Adipocyte (in vitro differentiated cells): Measurements from ENCODE around the gene HYLS1.

Source experiments
- DNase-seq: peaks from one replicate; pipeline ENCODE4 v3.0.0-alpha.2; 2015; ENCODE audit warnings: low read depth
- H3K27me3 ChIP-seq: replicated peaks from 2 replicates; pipeline ENCODE4 v1.7.0; 2013; ENCODE audit warnings: mild to moderate bottlenecking, low read length, moderate library complexity; ENCODE audit not compliant: control insufficient read depth, insufficient read depth
- H3K36me3 ChIP-seq: 2 replicates; pipeline ENCODE4 v1.7.0; 2013; ENCODE audit warnings: low read length, mild to moderate bottlenecking, moderate library complexity; ENCODE audit not compliant: control insufficient read depth, insufficient read depth, severe bottlenecking
- H3K4me1 ChIP-seq: 2 replicates; pipeline ENCODE4 v1.7.0; 2013; ENCODE audit warnings: mild to moderate bottlenecking, low read length, moderate library complexity; ENCODE audit not compliant: control insufficient read depth, insufficient read depth
- H3K4me3 ChIP-seq: 2 replicates; pipeline ENCODE4 v1.7.0; 2013; ENCODE audit warnings: mild to moderate bottlenecking, low read length, moderate library complexity
- H3K9ac ChIP-seq: 2 replicates; pipeline ENCODE4 v1.7.0; 2013; ENCODE audit warnings: mild to moderate bottlenecking, low read length, moderate library complexity
- H3K9me3 ChIP-seq: 2 replicates; pipeline ENCODE4 v1.7.0; 2013; ENCODE audit warnings: mild to moderate bottlenecking, low read length, moderate library complexity; ENCODE audit not compliant: control insufficient read depth

The HYLS1 gene

DNA sequence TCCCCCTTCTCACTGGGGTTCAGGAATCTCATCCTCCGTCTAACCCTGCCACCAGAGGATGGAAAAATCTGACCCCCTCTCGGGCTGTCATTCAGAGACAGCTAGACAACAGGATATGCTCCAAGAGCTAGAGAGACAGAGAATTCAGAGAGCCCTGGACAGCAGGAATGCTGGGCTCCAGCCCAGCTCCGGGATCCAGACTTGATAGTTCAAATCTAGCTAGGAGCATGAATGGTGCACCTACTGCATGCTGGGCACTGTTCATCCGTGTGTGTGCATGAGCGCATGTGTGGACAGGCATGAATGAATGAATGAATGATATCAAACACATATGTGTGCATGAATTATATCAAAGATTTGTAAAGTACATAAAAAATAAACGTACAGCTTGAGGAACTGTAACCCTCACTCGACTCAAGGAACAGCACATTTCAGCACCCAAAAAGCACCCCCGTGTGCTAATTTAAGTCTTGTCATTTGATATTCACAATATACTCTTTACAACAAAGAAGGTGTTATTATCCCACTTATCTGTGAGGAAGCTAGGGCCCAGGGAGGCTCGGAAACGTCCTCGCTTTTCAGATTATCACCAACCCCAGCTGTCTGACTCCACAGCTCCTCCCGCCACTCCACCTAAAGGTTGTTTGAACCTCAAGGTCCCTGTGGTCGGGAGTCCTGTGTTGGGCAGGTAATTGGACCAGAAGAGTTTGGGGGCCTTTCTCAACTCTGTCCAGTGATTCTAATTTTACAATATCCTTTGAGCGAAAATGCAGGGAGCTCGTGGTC lies 57.7 kb downstream of the HYLS1 start:
- H3K36me3 ChIP-seq: no peaks in the 10 kb centered on the region
- H3K9ac ChIP-seq: no peak overlapping the region
- no peak overlapping the region for H3K4me3 ChIP-seq
- no peaks in the 10 kb centered on the region for H3K4me1 ChIP-seq
- no peaks in the 10 kb centered on the region for H3K27me3 ChIP-seq
- no peak for DNase-seq
- no peaks in the 10 kb centered on the region for H3K9me3 ChIP-seq

DNA sequence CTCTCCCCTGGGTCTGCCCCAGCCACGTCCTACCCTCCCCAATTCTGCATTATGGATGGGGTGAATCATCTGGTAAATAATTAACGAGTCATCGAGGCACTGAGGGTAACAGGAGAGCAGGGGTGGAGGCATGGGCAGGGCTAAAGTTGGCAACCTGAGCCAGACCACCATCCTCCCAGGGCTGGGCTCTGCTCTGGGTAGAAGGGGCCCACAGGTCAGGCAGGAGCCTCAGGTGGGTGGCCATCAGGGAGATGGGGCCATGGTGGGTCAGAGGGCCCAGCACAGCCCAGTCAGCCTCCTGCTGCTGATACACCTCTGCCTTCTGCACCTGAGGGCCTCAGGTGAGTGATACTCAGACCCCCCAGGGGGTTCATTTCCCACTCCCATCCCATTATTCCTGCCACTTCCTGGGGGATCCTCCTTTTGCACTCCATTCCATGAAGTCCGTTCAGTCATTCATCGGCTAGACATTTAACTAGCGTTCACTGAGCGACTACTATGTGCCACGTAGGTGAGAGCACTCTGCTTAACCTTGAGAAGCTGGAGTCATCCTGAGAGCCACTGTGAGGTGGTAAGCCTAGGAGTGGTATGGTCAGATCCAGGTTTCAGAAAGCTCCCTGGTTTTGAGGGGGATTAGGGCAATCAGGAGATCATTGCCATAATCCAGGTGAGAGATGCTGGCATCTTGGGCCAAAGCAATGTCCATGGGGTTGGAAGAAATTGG lies 58.5 kb downstream of the HYLS1 start, which contains the start of gene VSIG10L2:
TSS of gene VSIG10L2 (plus strand) at position 248 of the 724 bp plus-strand sequence. CDS start at position 260, 12 bp downstream.
- H3K9me3 ChIP-seq: no peaks in the 10 kb centered on the region
- H3K9ac ChIP-seq: no peak within 1 kb of the TSS
- DNase-seq: no peak
- no peaks in the 10 kb centered on the region for H3K36me3 ChIP-seq
- H3K4me1 ChIP-seq: peaks cover 4% of the 10 kb centered on the region
- no peak within 1 kb of the TSS for H3K4me3 ChIP-seq
- no peaks in the 10 kb centered on the region for H3K27me3 ChIP-seq

DNA sequence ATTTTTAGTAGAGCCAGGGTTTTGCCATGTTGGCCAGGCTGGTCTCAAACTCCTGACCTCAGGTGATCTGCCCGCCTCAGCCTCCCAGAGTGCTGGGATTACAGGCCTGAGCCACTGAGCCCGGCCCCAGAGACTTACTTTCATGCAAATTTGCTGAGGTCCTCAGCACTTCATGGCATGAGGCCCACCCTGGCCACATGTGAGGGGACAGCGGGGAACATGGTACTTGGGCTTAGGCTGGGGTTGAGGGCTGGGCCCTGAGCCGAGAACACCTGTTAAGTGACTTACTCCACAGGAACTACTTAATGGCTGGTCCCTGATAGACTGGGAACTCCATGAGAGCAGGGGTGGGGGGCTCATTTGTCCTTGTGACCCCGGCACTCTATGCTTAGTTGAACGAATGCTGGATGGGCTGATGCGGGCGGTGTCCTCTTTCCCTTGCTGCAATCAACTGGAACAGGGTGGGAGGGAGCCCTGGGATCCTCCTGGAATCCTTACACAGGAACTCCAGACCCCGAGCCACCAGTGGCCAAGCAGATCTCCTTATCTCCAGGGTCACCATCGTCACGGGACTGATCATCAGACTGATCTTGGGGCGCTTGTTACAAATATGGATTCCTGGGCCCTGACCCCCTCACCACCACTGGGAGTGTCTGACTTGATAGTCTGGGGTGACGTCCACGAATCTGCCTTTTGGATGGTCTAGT lies 59.4 kb downstream of the HYLS1 start:
- Histone ChIP-seq H3K4me1 (peaks cover 13% of the 10 kb centered on the region), H3K9ac (no peak overlapping the region), H3K27me3 (no peaks in the 10 kb centered on the region), H3K4me3 (no peak overlapping the region), H3K9me3 (no peaks in the 10 kb centered on the region), H3K36me3 (no peaks in the 10 kb centered on the region)
- DNase-seq: no peak

DNA sequence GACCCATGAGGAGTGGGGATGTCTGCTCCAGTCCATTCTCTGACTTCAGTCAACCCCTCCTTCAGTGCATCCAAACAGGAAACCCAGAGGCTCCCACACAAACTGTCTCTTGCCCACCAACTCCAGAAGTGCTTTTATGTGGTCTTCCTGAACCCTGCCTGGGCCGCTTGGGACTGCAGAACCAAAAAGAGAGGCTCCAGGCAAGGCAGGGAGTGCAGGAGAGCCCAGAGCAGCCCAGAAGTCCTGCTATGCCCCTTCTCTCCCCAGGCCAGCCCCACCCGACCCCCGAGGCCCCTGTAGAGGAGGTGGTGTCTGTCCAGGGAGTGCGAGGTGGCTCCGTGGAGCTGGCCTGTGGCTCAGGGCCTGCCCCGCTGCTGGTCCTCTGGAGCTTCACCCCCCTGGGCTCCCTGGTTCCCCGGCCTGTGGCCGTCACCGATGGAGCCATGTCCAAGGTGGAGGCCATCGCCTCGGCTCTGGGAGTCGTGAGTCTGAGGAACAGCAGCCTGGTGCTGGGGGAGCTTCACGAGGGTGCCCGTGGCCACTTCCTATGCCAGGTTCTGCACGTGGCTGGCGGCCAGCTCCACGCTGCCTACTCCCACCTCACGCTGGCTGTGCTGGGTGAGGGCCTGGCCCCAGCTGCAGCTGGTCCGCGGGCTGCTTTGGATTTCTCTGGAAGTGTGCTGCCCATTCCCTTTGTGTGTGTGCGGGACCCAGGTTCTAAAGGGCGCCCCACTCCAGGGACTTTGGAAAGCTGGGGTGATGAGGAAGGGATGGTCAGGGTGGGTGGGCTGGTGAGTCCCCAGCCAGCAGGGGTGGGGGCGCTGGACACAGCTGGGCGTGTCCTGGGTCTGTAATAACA lies 60.2 kb downstream of the HYLS1 start:
- Histone ChIP-seq H3K4me3 (no peak overlapping the region), H3K9ac (no peak overlapping the region), H3K27me3 (no peaks in the 10 kb centered on the region), H3K9me3 (no peaks in the 10 kb centered on the region), H3K36me3 (no peaks in the 10 kb centered on the region), H3K4me1 (peaks cover 20% of the 10 kb centered on the region)
- DNase-seq: no peak

DNA sequence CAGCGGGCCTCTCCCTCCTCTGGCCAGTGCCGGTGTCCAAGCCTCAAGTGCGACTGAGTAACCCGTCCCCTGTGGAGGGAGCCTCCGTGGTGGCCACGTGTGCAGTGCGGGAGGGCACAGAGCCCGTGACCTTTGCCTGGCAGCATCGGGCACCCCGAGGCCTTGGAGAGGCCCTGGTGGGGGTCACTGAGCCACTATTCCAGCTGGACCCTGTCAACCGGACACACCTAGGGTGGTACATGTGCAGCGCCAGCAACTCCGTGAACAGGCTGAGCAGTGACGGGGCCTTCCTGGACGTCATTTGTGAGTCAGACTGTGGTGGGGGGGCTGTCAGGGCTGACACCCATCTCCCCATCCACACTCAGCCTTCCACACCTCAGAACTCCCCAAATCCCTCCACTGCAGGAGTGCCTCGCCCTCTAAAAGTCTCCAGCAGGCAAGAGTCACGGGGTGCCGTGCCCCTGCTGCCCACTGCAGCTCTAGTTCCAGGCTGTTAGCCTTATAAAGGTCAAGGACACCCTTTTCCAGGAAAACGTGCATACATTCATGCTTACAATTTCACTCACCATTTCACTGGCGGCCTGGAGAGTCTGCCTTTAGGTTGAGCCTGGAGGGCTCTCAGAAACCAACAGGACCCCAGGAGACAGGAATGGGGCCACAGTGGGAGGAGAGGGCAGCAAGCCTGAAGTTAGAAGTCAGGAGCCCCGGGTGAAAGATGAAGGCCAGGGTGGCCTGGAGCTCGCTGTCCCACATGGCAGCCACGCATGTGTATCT lies 61.0 kb downstream of the HYLS1 start:
- Histone ChIP-seq H3K9me3 (no peaks in the 10 kb centered on the region), H3K27me3 (no peaks in the 10 kb centered on the region), H3K9ac (no peak overlapping the region), H3K4me3 (no peak overlapping the region), H3K36me3 (no peaks in the 10 kb centered on the region), H3K4me1 (peaks cover 28% of the 10 kb centered on the region)
- no peak for DNase-seq

DNA sequence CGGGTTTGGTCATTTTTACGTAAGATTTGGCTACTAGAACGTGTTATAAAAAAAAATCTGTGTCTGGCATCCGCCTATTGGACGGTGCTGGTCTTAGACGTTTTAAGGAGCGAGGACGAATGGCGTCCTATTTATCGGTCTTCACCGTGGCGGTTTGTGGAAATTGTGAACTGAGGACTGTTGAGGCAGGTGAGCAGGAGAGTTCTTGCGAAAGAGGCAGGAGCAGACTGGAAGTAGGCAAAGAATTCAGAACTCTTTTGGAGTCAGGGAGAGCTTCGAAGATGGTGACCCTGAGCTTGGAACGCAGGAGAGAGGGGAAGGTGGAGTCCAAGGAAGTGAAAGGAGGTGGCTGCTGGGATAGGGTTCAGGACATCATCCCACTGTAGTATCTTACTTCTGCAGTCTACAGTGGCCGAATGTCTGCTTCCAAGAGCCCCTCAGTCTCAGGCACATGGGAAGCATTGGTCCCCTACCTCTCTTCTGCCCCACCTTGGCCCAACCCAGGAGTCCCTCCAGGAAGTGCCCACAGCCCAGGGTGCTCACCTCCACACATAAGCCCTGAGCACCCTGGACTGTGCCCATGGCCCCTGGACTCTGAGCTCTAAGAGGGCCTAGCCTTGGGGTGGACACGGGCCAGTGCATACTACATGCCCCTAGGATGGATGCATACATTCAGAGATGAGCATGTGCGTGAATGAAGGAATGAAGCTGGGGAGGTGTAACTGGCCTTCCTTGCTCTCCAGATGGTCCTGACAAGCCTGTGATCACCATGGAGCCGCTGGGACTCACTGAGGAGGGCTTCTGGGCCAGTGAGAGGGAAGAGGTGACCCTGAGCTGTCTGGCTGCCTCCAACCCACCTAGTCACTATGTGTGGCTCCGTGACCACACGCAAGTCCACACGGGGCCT lies 62.1 kb downstream of the HYLS1 start:
- H3K27me3 ChIP-seq: no peaks in the 10 kb centered on the region
- no peaks in the 10 kb centered on the region for H3K9me3 ChIP-seq
- H3K9ac ChIP-seq: no peak overlapping the region
- no peak for DNase-seq
- H3K36me3 ChIP-seq: peaks cover 5% of the 10 kb centered on the region
- H3K4me3 ChIP-seq: no peak overlapping the region
- peaks cover 30% of the 10 kb centered on the region for H3K4me1 ChIP-seq

DNA sequence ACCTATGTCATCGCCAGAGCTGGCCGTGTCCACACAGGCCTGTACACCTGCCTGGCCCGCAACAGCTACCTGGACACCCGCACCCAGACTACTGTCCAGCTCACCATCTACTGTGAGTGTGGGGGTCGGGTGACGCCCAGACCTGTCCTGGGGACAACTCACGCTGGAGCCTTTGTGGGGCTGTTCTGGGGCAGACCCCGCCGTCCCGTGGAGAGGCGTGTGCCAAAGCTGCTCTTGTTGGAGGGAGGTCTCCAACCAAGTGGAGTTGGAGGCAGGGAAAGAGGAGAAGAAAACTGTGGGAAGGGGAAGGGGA lies 62.7 kb downstream of the HYLS1 start:
- DNase-seq: no peak
- H3K9me3 ChIP-seq: no peaks in the 10 kb centered on the region
- H3K4me1 ChIP-seq: peaks cover 30% of the 10 kb centered on the region
- H3K27me3 ChIP-seq: no peaks in the 10 kb centered on the region
- peaks cover 6% of the 10 kb centered on the region for H3K36me3 ChIP-seq
- H3K9ac ChIP-seq: no peak overlapping the region
- H3K4me3 ChIP-seq: no peak overlapping the region
